H9 (cell line): ENCODE results near the gene DPP8. TPM values are rescaled to one million over a fixed set of nuclear protein-coding genes. Genes with fewer than 3 reads are reported as not detected.

Experiments
- DNase-seq: peaks from one replicate; pipeline ENCODE4 v3.0.0-alpha.2; 2017
- H2AFZ ChIP-seq: one replicate; pipeline ENCODE4 v1.6.1; 2013; ENCODE audit warnings: mild to moderate bottlenecking, low read length, control low read depth, moderate library complexity
- H2AK5ac ChIP-seq: 2 replicates; pipeline ENCODE4 v1.6.1; 2013; ENCODE audit warnings: low read length, control low read depth, mixed read lengths; ENCODE audit not compliant: insufficient read length
- H2BK120ac ChIP-seq: one replicate; pipeline ENCODE4 v1.6.1; 2013; ENCODE audit warnings: low read depth, mild to moderate bottlenecking, low read length, control low read depth, inconsistent platforms; ENCODE audit not compliant: poor library complexity, severe bottlenecking
- H2BK12ac ChIP-seq: 2 replicates; pipeline ENCODE4 v1.6.1; 2013; ENCODE audit warnings: low read length, control low read depth, mixed read lengths, low read depth; ENCODE audit not compliant: insufficient read length
- H2BK15ac ChIP-seq: 2 replicates; pipeline ENCODE4 v1.6.1; 2013; ENCODE audit warnings: low read depth, low read length, control low read depth
- H2BK20ac ChIP-seq: one replicate; pipeline ENCODE4 v1.6.1; 2013; ENCODE audit warnings: low read depth, mild to moderate bottlenecking, low read length, control low read depth, inconsistent platforms; ENCODE audit not compliant: poor library complexity, severe bottlenecking
- H2BK5ac ChIP-seq: 2 replicates; pipeline ENCODE4 v1.6.1; 2013; ENCODE audit warnings: low read length, control low read depth, mixed read lengths; ENCODE audit not compliant: insufficient read length
- H3K14ac ChIP-seq: 2 replicates; pipeline ENCODE4 v1.6.1; 2013; ENCODE audit warnings: low read length, control low read depth; ENCODE audit not compliant: insufficient read depth
- H3K18ac ChIP-seq: 2 replicates; pipeline ENCODE4 v1.6.1; 2013; ENCODE audit warnings: low read depth, mild to moderate bottlenecking, mixed read lengths, low read length, control low read depth; ENCODE audit not compliant: insufficient read length
- H3K23ac ChIP-seq: 2 replicates; pipeline ENCODE4 v1.6.1; 2013; ENCODE audit warnings: low read length, control low read depth, mixed read lengths, low read depth; ENCODE audit not compliant: insufficient read length
- H3K23me2 ChIP-seq: 2 replicates; pipeline ENCODE4 v1.6.1; 2013; ENCODE audit warnings: low read depth, mild to moderate bottlenecking, mixed read lengths, low read length, control low read depth; ENCODE audit not compliant: insufficient read length, poor library complexity, severe bottlenecking
- H3K27ac ChIP-seq: 2 replicates; pipeline ENCODE4 v1.5.1; 2013; ENCODE audit warnings: low read length, control low read depth, mixed read lengths, low read depth; ENCODE audit not compliant: insufficient read length
- H3K27me3 ChIP-seq: 2 replicates; pipeline ENCODE4 v1.6.1; 2013; ENCODE audit warnings: low read length, control low read depth, inconsistent platforms; ENCODE audit not compliant: insufficient read depth
- H3K4ac ChIP-seq: 2 replicates; pipeline ENCODE4 v1.6.1; 2013; ENCODE audit warnings: low read depth, mild to moderate bottlenecking, control low read depth, inconsistent platforms, low read length, moderate library complexity
- H3K4me1 ChIP-seq: 2 replicates; pipeline ENCODE4 v1.6.1; 2013; ENCODE audit warnings: low read length, control low read depth, inconsistent platforms; ENCODE audit not compliant: insufficient read depth
- H3K4me2 ChIP-seq: 2 replicates; pipeline ENCODE4 v1.6.1; 2013; ENCODE audit warnings: low read length, control low read depth, mixed read lengths; ENCODE audit not compliant: insufficient read length, insufficient read depth
- H3K56ac ChIP-seq: 2 replicates; pipeline ENCODE4 v1.6.1; 2013; ENCODE audit warnings: low read depth, mild to moderate bottlenecking, mixed read lengths, low read length, control low read depth; ENCODE audit not compliant: insufficient read length
- H3K79me1 ChIP-seq: 2 replicates; pipeline ENCODE4 v1.6.1; 2013; ENCODE audit warnings: low read depth, mild to moderate bottlenecking, moderate library complexity, low read length, control low read depth, inconsistent platforms; ENCODE audit not compliant: insufficient read depth, poor library complexity, severe bottlenecking
- H3K79me2 ChIP-seq: 2 replicates; pipeline ENCODE4 v1.6.1; 2013; ENCODE audit warnings: low read length, control low read depth, inconsistent platforms; ENCODE audit not compliant: insufficient read depth
- H3K9ac ChIP-seq: 2 replicates; pipeline ENCODE4 v1.6.1; 2013; ENCODE audit warnings: low read length, control low read depth, mixed read lengths; ENCODE audit not compliant: insufficient read length; ENCODE audit errors: extremely low read depth
- H3K9me3 ChIP-seq: one replicate; pipeline ENCODE4 v1.6.1; 2013; ENCODE audit warnings: low read depth, low read length, inconsistent platforms; ENCODE audit not compliant: control insufficient read depth
- H3T11ph ChIP-seq: one replicate; pipeline ENCODE4 v1.6.1; 2013; ENCODE audit warnings: mild to moderate bottlenecking, low read length, control low read depth, inconsistent platforms
- H4K20me1 ChIP-seq: one replicate; pipeline ENCODE4 v1.6.1; 2013; ENCODE audit not compliant: control insufficient read depth, insufficient read length, insufficient read depth
- H4K5ac ChIP-seq: 2 replicates; pipeline ENCODE4 v1.6.1; 2013; ENCODE audit warnings: low read depth, mild to moderate bottlenecking, mixed read lengths, low read length, control low read depth; ENCODE audit not compliant: insufficient read length
- H4K8ac ChIP-seq: replicated peaks from 2 replicates; pipeline ENCODE4 v1.6.1; 2013; ENCODE audit warnings: low read length, control low read depth, mixed read lengths, low read depth; ENCODE audit not compliant: insufficient read length
- H4K91ac ChIP-seq: 2 replicates; pipeline ENCODE4 v1.6.1; 2013; ENCODE audit warnings: low read depth, mild to moderate bottlenecking, moderate library complexity, mixed read lengths, low read length, control low read depth; ENCODE audit not compliant: insufficient read length
- H3K27ac Mint-ChIP-seq, 3 experiments: 2 replicates in 2 of 3; 3 replicates in 1 of 3; pipeline ENCODE4 v1.8.0; 2020 to 2021; ENCODE audit warnings: mixed read lengths in 3 of 3, mild to moderate bottlenecking in 1 of 3, moderate library complexity in 1 of 3
- H3K27me3 Mint-ChIP-seq: 2 replicates; pipeline ENCODE4 v1.8.0; 2021; ENCODE audit warnings: low read depth, mild to moderate bottlenecking, moderate library complexity, mixed read lengths
- H3K36me3 Mint-ChIP-seq, 3 experiments: 2 replicates in 2 of 3; 3 replicates in 1 of 3; pipeline ENCODE4 v1.8.0; 2020 to 2021; ENCODE audit warnings: low read depth in 3 of 3, mixed read lengths in 3 of 3; ENCODE audit not compliant: insufficient read depth in 1 of 3
- H3K4me1 Mint-ChIP-seq, 2 experiments: 2 replicates each; pipeline ENCODE4 v1.8.0; 2020; ENCODE audit warnings: mixed read lengths in 2 of 2
- H3K4me3 Mint-ChIP-seq, 2 experiments: 2 replicates in 1 of 2; 3 replicates in 1 of 2; pipeline ENCODE4 v1.8.0; 2020 to 2021; ENCODE audit warnings: mild to moderate bottlenecking in 2 of 2, mixed read lengths in 2 of 2, moderate library complexity in 1 of 2
- H3K9me3 Mint-ChIP-seq, 2 experiments: 2 replicates in 1 of 2; 3 replicates in 1 of 2; pipeline ENCODE4 v1.8.0; 2020; ENCODE audit warnings: mild to moderate bottlenecking in 2 of 2, mixed read lengths in 2 of 2, moderate library complexity in 1 of 2
- CTCF ChIP-seq: fragments of 200-600 bp; sonication (generic); conservative IDR thresholded peaks from 3 replicates; pipeline ENCODE4 v1.8.0; 2021; ENCODE audit warnings: antibody characterized with exemption, mild to moderate bottlenecking
- WGBS: extraction: QIAGEN DNeasy Blood & Tissue Kit; methylation state at CpG from one replicate; pipeline ENCODE4 v1.1.7; 2013; ENCODE audit warnings: missing lambda C conversion rate, low lambda C conversion rate, mixed read lengths; ENCODE audit not compliant: insufficient read length; ENCODE audit errors: extremely low coverage; 5-methylcytosine and 5-hydroxymethylcytosine counted together
- total RNA-seq: library from RNA; stranded (reverse); gene quantifications from 2 replicates; pipeline ENCODE4 v1.2.1, GENCODE V29; 2021

The DPP8 gene
- total RNA-seq, 1 experiment from 2014 or later, result 26.6 TPM

GRCh38 chr15:65521350-65521749 lies 3.9 kb upstream of the DPP8 start:
- Histone ChIP-seq H3K79me1 (no peaks in the 10 kb centered on the region), H2AK5ac (no peak overlapping the region), H3K27ac (no peak overlapping the region), H2BK20ac (no peak overlapping the region), H3K4ac (no peak overlapping the region), H2BK5ac (no peak overlapping the region), H2BK12ac (no peak overlapping the region), H4K5ac (no peak overlapping the region), H3K14ac (no peak overlapping the region), H2BK120ac (no peak overlapping the region), H2BK15ac (no peak overlapping the region), H3K27me3 (no peaks in the 10 kb centered on the region), H3K4me2 (no peak overlapping the region), H3K79me2 (peaks cover 6% of the 10 kb centered on the region; the same call in 1 of the 2 replicates), H2AFZ (no peak overlapping the region), H3K4me1 (no peaks in the 10 kb centered on the region), H4K20me1 (no peaks in the 10 kb centered on the region), H3T11ph (no peak overlapping the region), H3K18ac (no peak overlapping the region), H3K23ac (no peak overlapping the region), H4K91ac (no peak overlapping the region), H3K23me2 (peaks cover 7% of the 10 kb centered on the region), H3K56ac (no peak overlapping the region), H3K9me3 (no peaks in the 10 kb centered on the region), H4K8ac (no peak overlapping the region), H3K9ac (no peak overlapping the region)
- no peaks in the 10 kb centered on the region; a peak in 1 of 7 replicates for H3K36me3 Mint-ChIP-seq
- WGBS, result no CpG with 5 or more reads among the region's 7 CpGs
- no peak overlapping the region for H3K4me3 Mint-ChIP-seq
- TF ChIP-seq CTCF, result no peak
- H3K4me1 Mint-ChIP-seq, result peaks cover 3 to 5% of the 10 kb centered on the region in 2 experiments
- peak overlapping the region in 1 of 3 experiments; percentile 25; a peak in 1 of 7 replicates for H3K27ac Mint-ChIP-seq
- peaks cover 2% of the 10 kb centered on the region for H3K27me3 Mint-ChIP-seq
- peaks cover 0 to 2% of the 10 kb centered on the region in 2 experiments; a peak in 1 of 5 replicates for H3K9me3 Mint-ChIP-seq
- DNase-seq, result no peak
